Smooth muscle cell (in vitro differentiated cells): ENCODE results near the gene SEPTIN2. TPM values are rescaled to one million over a fixed set of nuclear protein-coding genes. Genes with fewer than 3 reads are reported as not detected.

Source experiments
- DNase-seq: peaks from one replicate; lab custom pipeline; 2025; ENCODE audit not compliant: unreplicated experiment; lab: John Stamatoyannopoulos, UW
- H2AFZ ChIP-seq: fragments of 200-600 bp; sonication (generic); 2 replicates; pipeline ENCODE4 v1.6.0; 2016; ENCODE audit warnings: antibody characterized with exemption, low read depth, mild to moderate bottlenecking
- H3F3A ChIP-seq: fragments of 200-600 bp; sonication (generic); 2 replicates; pipeline ENCODE4 v1.6.0; 2017; ENCODE audit warnings: antibody characterized with exemption, low read depth
- H3K27ac ChIP-seq: fragments of 200-600 bp; sonication (generic); 2 replicates; pipeline ENCODE4 v1.5.1; 2016; ENCODE audit warnings: low read depth, mild to moderate bottlenecking
- H3K27me3 ChIP-seq: fragments of 200-600 bp; sonication (generic); 2 replicates; pipeline ENCODE4 v1.6.1; 2016; ENCODE audit warnings: low read depth, mild to moderate bottlenecking
- H3K36me3 ChIP-seq: fragments of 200-600 bp; sonication (generic); 2 replicates; pipeline ENCODE4 v1.5.1; 2016; ENCODE audit warnings: low read depth
- H3K4me1 ChIP-seq: fragments of 200-600 bp; sonication (generic); 2 replicates; pipeline ENCODE4 v1.5.1; 2016; ENCODE audit warnings: low read depth
- H3K4me2 ChIP-seq: fragments of 200-600 bp; sonication (generic); 2 replicates; pipeline ENCODE4 v1.6.0; 2016; ENCODE audit warnings: mild to moderate bottlenecking
- H3K4me3 ChIP-seq: fragments of 200-600 bp; sonication (generic); 2 replicates; pipeline ENCODE4 v1.5.1; 2016; ENCODE audit warnings: mild to moderate bottlenecking
- H3K79me2 ChIP-seq: fragments of 200-600 bp; sonication (generic); 2 replicates; pipeline ENCODE4 v1.6.0; 2016; ENCODE audit warnings: low read depth, mild to moderate bottlenecking
- H3K9ac ChIP-seq: fragments of 200-600 bp; sonication (generic); 2 replicates; pipeline ENCODE4 v1.6.0; 2016; ENCODE audit warnings: low read depth
- H3K9me3 ChIP-seq: fragments of 200-600 bp; sonication (generic); replicated peaks from 2 replicates; pipeline ENCODE4 v1.5.1; 2016; ENCODE audit warnings: low read depth
- H4K20me1 ChIP-seq: fragments of 200-600 bp; sonication (generic); 2 replicates; pipeline ENCODE4 v1.6.0; 2016; ENCODE audit warnings: low read depth
- CTCF ChIP-seq: fragments of 200-600 bp; sonication (generic); IDR thresholded peaks from 2 replicates; pipeline ENCODE4 v1.5.1; 2017; ENCODE audit warnings: borderline replicate concordance, mild to moderate bottlenecking, antibody characterized with exemption; ENCODE audit not compliant: insufficient read depth, poor library complexity, severe bottlenecking
- WGBS: methylation state at CpG from one replicate; pipeline ENCODE4 v1.1.7; 2016; ENCODE audit warnings: low lambda C conversion rate; 5-methylcytosine and 5-hydroxymethylcytosine counted together
- polyA plus RNA-seq: library from polyadenylated mRNA; unstranded; fragments of >200 nt; fragmentation: Nextera tagmentation; extraction: Ambion mirVana; gene quantifications from 2 replicates; pipeline ENCODE4 v1.2.1, GENCODE V29; 2016
- total RNA-seq: library from RNA; depleted of rRNA; stranded (reverse); fragments of >200 nt; gene quantifications from 2 replicates; pipeline ENCODE4 v1.2.3, GENCODE V29; 2014

SEPTIN2 gene
- total and polyA plus RNA-seq, 2 experiments from 2014 or later, result 344 to 443 TPM

- Histone ChIP-seq H3K27me3 (no peaks in the 10 kb centered on the region), H3K9me3 (no peaks in the 10 kb centered on the region), H3K79me2 (no peaks in the 10 kb centered on the region), H3F3A (no peaks in the 10 kb centered on the region), H2AFZ (no peak overlapping the region), H4K20me1 (peaks cover 31% of the 10 kb centered on the region), H3K4me1 (no peaks in the 10 kb centered on the region), H3K27ac (no peak overlapping the region), H3K4me2 (no peak overlapping the region), H3K36me3 (no peaks in the 10 kb centered on the region), H3K4me3 (no peak overlapping the region), H3K9ac (no peak overlapping the region)
- TF ChIP-seq CTCF, result no peak
- no peak for DNase-seq
- WGBS, result 89% methylated on average over 10 of the region's 10 CpGs
These were observed 84.5 kb downstream of the SEPTIN2 start for GRCh38 chr2:241399941-241400922.

Other genes starting within 250 kb of the SEPTIN2 start
- 27.3 and 38.6 TPM in 2 replicates for gene MTERF4, start 213.6 kb upstream of the SEPTIN2 start, total RNA-seq
- 13.7 and 18.6 TPM in 2 replicates for gene MTERF4, start 213.6 kb upstream of the SEPTIN2 start, polyA plus RNA-seq
- gene PASK, start 166.5 kb upstream of the SEPTIN2 start, total RNA-seq, result 2.6 and 8.9 TPM in 2 replicates
- 2.6 and 3.9 TPM in 2 replicates for gene PASK, start 166.5 kb upstream of the SEPTIN2 start, polyA plus RNA-seq
- gene PPP1R7, start 165.5 kb upstream of the SEPTIN2 start, total RNA-seq, result 44.3 and 54.3 TPM in 2 replicates
- gene PPP1R7, start 165.5 kb upstream of the SEPTIN2 start, polyA plus RNA-seq, result 74.9 and 86.8 TPM in 2 replicates
- gene ANO7, start 127.2 kb upstream of the SEPTIN2 start, total RNA-seq, result 0.36 and 1.3 TPM in 2 replicates
- 1.4 and 4.9 TPM in 2 replicates for gene ANO7, start 127.2 kb upstream of the SEPTIN2 start, polyA plus RNA-seq
- 504 and 559 TPM in 2 replicates for gene HDLBP, start 253 bp upstream of the SEPTIN2 start, total RNA-seq
- 545 and 601 TPM in 2 replicates for gene HDLBP, start 253 bp upstream of the SEPTIN2 start, polyA plus RNA-seq
- 27.4 and 27.6 TPM in 2 replicates for gene FARP2, start 40.4 kb downstream of the SEPTIN2 start, total RNA-seq
- gene FARP2, start 40.4 kb downstream of the SEPTIN2 start, polyA plus RNA-seq, result 15.9 and 18.4 TPM in 2 replicates
- gene STK25, start 192.7 kb downstream of the SEPTIN2 start, total RNA-seq, result 202 and 212 TPM in 2 replicates
- 200 and 201 TPM in 2 replicates for gene STK25, start 192.7 kb downstream of the SEPTIN2 start, polyA plus RNA-seq
- gene BOK, start 242.8 kb downstream of the SEPTIN2 start, total RNA-seq, result 33.5 and 34.9 TPM in 2 replicates
- gene BOK, start 242.8 kb downstream of the SEPTIN2 start, polyA plus RNA-seq, result 40.8 and 50.7 TPM in 2 replicates